ENCODE data around the gene CA4.

DNA sequence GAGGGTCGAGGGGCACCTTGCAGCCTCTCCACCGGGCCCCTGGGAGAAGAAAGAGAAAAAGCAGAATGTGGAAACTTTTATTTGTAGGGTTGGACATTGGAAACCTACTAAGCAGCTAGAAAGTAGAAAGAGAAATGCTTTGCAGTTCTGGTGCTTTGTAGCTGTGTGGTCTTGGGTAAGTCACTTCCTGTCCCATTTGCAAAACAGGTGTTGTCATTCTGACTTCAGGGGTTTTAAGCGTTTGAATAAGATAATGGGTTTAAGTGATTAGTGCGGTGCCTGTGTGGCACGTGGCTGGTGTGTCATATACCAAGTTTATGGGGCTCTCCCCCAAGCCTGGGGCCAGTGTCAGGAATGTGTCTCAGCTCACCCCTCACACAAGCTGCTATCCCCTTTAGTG is 1.6 kb downstream of the CA4 start:
- TF ChIP-seq, protein P1, sequence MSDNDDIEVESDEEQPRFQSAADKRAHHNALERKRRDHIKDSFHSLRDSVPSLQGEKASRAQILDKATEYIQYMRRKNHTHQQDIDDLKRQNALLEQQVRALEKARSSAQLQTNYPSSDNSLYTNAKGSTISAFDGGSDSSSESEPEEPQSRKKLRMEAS (IDR thresholded peaks at IDR 0.05), result no peak
- TF ChIP-seq RAD21 (IDR thresholded peaks at IDR 0.05; ENCODE audit: low read depth), result no peak
- TF ChIP-seq NFIC (IDR thresholded peaks at IDR 0.05), result no peak
- TF ChIP-seq TAF1 (IDR thresholded peaks at IDR 0.05; ENCODE audit: low read depth), result no peak
- TF ChIP-seq EP300 (IDR thresholded peaks at IDR 0.05; ENCODE audit: borderline replicate concordance), result no peak
- no peak for TF ChIP-seq CEBPB (IDR thresholded peaks at IDR 0.05)
- TF ChIP-seq, protein P2, sequence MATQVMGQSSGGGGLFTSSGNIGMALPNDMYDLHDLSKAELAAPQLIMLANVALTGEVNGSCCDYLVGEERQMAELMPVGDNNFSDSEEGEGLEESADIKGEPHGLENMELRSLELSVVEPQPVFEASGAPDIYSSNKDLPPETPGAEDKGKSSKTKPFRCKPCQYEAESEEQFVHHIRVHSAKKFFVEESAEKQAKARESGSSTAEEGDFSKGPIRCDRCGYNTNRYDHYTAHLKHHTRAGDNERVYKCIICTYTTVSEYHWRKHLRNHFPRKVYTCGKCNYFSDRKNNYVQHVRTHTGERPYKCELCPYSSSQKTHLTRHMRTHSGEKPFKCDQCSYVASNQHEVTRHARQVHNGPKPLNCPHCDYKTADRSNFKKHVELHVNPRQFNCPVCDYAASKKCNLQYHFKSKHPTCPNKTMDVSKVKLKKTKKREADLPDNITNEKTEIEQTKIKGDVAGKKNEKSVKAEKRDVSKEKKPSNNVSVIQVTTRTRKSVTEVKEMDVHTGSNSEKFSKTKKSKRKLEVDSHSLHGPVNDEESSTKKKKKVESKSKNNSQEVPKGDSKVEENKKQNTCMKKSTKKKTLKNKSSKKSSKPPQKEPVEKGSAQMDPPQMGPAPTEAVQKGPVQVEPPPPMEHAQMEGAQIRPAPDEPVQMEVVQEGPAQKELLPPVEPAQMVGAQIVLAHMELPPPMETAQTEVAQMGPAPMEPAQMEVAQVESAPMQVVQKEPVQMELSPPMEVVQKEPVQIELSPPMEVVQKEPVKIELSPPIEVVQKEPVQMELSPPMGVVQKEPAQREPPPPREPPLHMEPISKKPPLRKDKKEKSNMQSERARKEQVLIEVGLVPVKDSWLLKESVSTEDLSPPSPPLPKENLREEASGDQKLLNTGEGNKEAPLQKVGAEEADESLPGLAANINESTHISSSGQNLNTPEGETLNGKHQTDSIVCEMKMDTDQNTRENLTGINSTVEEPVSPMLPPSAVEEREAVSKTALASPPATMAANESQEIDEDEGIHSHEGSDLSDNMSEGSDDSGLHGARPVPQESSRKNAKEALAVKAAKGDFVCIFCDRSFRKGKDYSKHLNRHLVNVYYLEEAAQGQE (IDR thresholded peaks at IDR 0.05; ENCODE audit: low read depth), result no peak
- no peak for TF ChIP-seq FOXM1 (IDR thresholded peaks at IDR 0.05; ENCODE audit: borderline replicate concordance, low read depth)
- TF ChIP-seq YY1 (IDR thresholded peaks at IDR 0.05; ENCODE audit: low read depth), result no peak
- TF ChIP-seq, protein P3, sequence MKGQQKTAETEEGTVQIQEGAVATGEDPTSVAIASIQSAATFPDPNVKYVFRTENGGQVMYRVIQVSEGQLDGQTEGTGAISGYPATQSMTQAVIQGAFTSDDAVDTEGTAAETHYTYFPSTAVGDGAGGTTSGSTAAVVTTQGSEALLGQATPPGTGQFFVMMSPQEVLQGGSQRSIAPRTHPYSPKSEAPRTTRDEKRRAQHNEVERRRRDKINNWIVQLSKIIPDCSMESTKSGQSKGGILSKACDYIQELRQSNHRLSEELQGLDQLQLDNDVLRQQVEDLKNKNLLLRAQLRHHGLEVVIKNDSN (IDR thresholded peaks at IDR 0.05), result no peak
- no peak for TF ChIP-seq CREB1 (IDR thresholded peaks at IDR 0.05; ENCODE audit: low read depth)
- TF ChIP-seq TEAD4 (IDR thresholded peaks at IDR 0.05), result no peak

Data from Ishikawa (cell line).